Mammary epithelial cell (primary cell): ENCODE measurements around the gene MB21D2.

ENCODE experiments used
- EZH2 ChIP-seq: IDR thresholded peaks from 2 replicates; pipeline ENCODE4 v1.6.1; 2012; ENCODE audit warnings: low read length, inconsistent platforms, borderline replicate concordance
- TF ChIP-seq, protein P1 (sequence below), 2 donors: IDR thresholded peaks in 1 of 2; conservative IDR thresholded peaks in 1 of 2; 2 replicates each; pipeline ENCODE4 v1.5.1; 2011 to 2012; ENCODE audit warnings: inconsistent platforms in 2 of 2, low read length in 2 of 2, mild to moderate bottlenecking in 2 of 2, control low read depth in 1 of 2, low read depth in 1 of 2; ENCODE audit not compliant: insufficient read depth in 1 of 2; ENCODE audit errors: extremely low read depth in 1 of 2

DNA sequence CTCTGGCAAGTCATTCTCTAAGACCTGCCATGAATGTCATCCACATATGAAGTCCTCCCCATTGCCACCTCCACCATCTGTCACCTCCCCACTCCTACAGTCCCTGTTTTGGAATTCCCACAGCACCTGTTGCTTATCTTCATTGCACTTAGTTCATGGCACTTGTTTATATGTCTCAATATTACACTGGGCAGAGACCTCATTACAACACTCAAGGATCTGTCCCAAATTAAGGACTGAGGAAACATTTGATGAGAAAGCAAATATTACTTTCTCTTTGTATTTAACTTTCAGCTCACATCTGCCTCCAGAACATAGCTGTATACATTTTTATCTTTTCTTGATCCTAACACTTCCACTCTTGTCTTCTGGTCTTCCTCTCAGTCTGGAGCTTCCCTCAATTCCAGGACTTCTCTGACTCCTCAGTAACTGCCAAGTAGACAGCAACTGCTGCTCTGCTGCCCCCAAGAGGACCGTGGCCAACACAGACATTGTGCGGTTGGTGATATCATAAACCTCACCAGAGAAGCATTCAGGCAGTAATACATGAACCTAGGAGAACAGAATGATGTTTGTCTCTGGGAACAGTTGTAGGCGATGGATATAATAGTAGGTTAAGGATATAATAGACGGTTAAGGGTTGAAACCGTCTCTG lies 145.3 kb downstream of the MB21D2 start:
- TF ChIP-seq, protein P1, sequence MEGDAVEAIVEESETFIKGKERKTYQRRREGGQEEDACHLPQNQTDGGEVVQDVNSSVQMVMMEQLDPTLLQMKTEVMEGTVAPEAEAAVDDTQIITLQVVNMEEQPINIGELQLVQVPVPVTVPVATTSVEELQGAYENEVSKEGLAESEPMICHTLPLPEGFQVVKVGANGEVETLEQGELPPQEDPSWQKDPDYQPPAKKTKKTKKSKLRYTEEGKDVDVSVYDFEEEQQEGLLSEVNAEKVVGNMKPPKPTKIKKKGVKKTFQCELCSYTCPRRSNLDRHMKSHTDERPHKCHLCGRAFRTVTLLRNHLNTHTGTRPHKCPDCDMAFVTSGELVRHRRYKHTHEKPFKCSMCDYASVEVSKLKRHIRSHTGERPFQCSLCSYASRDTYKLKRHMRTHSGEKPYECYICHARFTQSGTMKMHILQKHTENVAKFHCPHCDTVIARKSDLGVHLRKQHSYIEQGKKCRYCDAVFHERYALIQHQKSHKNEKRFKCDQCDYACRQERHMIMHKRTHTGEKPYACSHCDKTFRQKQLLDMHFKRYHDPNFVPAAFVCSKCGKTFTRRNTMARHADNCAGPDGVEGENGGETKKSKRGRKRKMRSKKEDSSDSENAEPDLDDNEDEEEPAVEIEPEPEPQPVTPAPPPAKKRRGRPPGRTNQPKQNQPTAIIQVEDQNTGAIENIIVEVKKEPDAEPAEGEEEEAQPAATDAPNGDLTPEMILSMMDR (conservative IDR thresholded peaks at IDR 0.05 in 1 of 2, IDR thresholded peaks at IDR 0.05 in 1 of 2; ENCODE audit: extremely low read depth in 1 of 2, insufficient read depth in 1 of 2, low read depth in 1 of 2, low read length in 2 of 2) = peak; percentile 66 to 72
- TF ChIP-seq EZH2 = no peak
